Measurements from ENCODE around the gene OGFOD3. TPM values are rescaled to one million over a fixed set of nuclear protein-coding genes. Genes with fewer than 3 reads are reported as not detected.
A peak's percentile ranks its signal among the peaks of the same experiment; 100 is the strongest.
"Not testable (repeated sequence)": the region's sequence is repeated elsewhere in the genome, so short reads cannot be mapped to it uniquely, and the experiment has no call there.

OGFOD3 gene
- total RNA-seq, 1 experiment from 2014 or later: 29.3 TPM

DNA sequence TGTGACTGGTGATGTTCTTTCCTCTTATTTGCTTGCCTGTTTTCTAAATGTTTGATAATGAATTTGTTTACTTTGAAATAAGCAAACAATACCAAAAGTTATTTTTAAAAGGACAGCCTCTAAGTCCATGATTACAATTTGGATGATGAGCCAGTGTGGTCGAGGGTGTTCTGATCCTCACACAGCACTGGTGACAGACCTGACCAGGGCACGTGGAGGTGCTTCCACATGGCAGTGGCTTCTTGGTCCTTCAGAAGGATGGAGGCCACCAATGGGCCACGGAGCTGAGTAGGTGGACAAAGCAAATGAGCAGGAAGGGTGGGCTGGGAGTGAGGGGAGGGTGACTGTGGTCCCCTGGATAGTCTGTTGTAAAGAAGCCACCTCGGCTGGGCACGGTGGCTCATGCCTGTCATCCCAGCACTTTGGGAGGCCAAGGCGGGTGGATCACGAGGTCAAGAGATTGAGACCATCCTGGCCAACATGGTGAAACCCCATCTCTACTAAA lies 63.5 kb downstream of the OGFOD3 start:
- no peak for DNase-seq (ENCODE audit: low read depth, low spot score)
- in situ Hi-C loops (cut with HindIII; ENCODE audit: low pct_unique_long_range_greater_than_20kb, low sequenced_read_pairs): no loop called here

GRCh38 chr17:82353484-82353883 lies 64.9 kb downstream of the OGFOD3 start:
- no peak for DNase-seq (ENCODE audit: low read depth, low spot score)
- in situ Hi-C loops (cut with HindIII; ENCODE audit: low pct_unique_long_range_greater_than_20kb, low sequenced_read_pairs): no loop called here

GRCh38 chr17:82351713-82352488 lies 66.5 kb downstream of the OGFOD3 start:
- in situ Hi-C loops (cut with HindIII; ENCODE audit: low pct_unique_long_range_greater_than_20kb, low sequenced_read_pairs): no loop called here

GRCh38 chr17:82351254-82351712 lies 67.1 kb downstream of the OGFOD3 start:
- no peak for DNase-seq (ENCODE audit: low read depth, low spot score)
- in situ Hi-C loops (cut with HindIII; ENCODE audit: low pct_unique_long_range_greater_than_20kb, low sequenced_read_pairs): no loop called here

More at GRCh38 chr17:82351713-82352488, 66.5 kb downstream of the OGFOD3 start:
- peak; percentile 92 for DNase-seq (ENCODE audit: low read depth, low spot score)

- DNase-seq (ENCODE audit: low read depth, low spot score): peak; percentile 52
- in situ Hi-C loops (cut with HindIII; ENCODE audit: low pct_unique_long_range_greater_than_20kb, low sequenced_read_pairs): no loop called here
Measured at GRCh38 chr17:82350182-82351030, 68.0 kb downstream of the OGFOD3 start.

- in situ Hi-C loops (cut with HindIII; ENCODE audit: low pct_unique_long_range_greater_than_20kb, low sequenced_read_pairs): no loop called here
Measured at GRCh38 chr17:82349287-82349701, 69.1 kb downstream of the OGFOD3 start.

DNA sequence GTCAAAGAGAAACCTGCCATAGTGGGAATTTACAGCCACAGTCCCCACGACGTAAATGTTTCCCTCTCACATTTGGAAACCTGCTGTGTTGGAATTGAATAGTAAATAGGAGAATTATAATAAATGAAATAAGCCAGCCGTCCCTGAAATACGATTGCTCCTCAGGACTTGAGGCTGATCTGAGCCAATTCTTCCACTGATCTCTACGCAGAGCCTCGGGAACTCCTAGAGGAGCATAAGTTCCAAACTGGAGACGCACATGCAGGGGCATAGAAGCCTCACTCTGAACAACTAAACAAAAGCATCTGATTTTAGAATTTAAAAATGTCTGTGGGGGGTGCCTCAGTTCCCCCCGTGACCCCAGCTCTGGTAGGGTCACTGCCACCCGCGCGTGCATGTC lies 69.5 kb downstream of the OGFOD3 start:
- in situ Hi-C loops (cut with HindIII; ENCODE audit: low pct_unique_long_range_greater_than_20kb, low sequenced_read_pairs): no loop called here
- DNase-seq (ENCODE audit: low read depth, low spot score): no peak

More at GRCh38 chr17:82349287-82349701, 69.1 kb downstream of the OGFOD3 start:
- DNase-seq (ENCODE audit: low read depth, low spot score): no peak

- in situ Hi-C loops (cut with HindIII; ENCODE audit: low pct_unique_long_range_greater_than_20kb, low sequenced_read_pairs): no loop called here
- no peak for DNase-seq (ENCODE audit: low read depth, low spot score)
Measured at GRCh38 chr17:82348434-82348833, 70.0 kb downstream of the OGFOD3 start.

- DNase-seq (ENCODE audit: low read depth, low spot score); in situ Hi-C loops (cut with HindIII; ENCODE audit: low pct_unique_long_range_greater_than_20kb, low sequenced_read_pairs): not testable (repeated sequence)
Measured at GRCh38 chr17:82347994-82348393, 70.4 kb downstream of the OGFOD3 start.

GRCh38 chr17:82346342-82347300 lies 71.8 kb downstream of the OGFOD3 start:
- no peak for DNase-seq (ENCODE audit: low read depth, low spot score)
- in situ Hi-C loops (cut with HindIII; ENCODE audit: low pct_unique_long_range_greater_than_20kb, low sequenced_read_pairs): no loop called here

- in situ Hi-C loops (cut with HindIII; ENCODE audit: low pct_unique_long_range_greater_than_20kb, low sequenced_read_pairs): no loop called here
- DNase-seq (ENCODE audit: low read depth, low spot score): no peak
Measured at GRCh38 chr17:82345151-82345976, 73.0 kb downstream of the OGFOD3 start.

GRCh38 chr17:82344175-82344907 lies 74.0 kb downstream of the OGFOD3 start:
- in situ Hi-C loops (cut with HindIII; ENCODE audit: low pct_unique_long_range_greater_than_20kb, low sequenced_read_pairs): no loop called here
- DNase-seq (ENCODE audit: low read depth, low spot score): no peak

DNA sequence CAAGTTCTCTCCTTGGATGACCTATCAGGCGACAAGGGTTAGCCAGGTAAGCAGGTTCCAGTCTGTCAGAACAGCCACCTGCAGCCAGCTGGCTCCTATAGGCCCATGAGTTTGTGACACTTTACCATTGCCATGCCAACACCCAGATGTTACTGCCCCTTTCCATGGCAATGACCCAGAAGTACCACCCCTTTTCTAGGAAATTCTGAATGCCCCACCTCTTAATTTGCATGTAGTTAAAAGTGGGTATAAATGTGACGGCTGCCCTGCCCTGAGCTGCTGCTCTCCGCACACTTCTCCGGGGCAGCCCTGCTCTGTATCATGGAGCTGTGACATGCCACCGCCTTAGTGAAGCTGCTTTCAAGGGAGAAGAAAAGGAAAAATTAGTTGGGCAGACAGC lies 74.8 kb downstream of the OGFOD3 start:
- in situ Hi-C loops (cut with HindIII; ENCODE audit: low pct_unique_long_range_greater_than_20kb, low sequenced_read_pairs): no loop called here
- no peak for DNase-seq (ENCODE audit: low read depth, low spot score)

GRCh38 chr17:82342361-82343079 lies 75.9 kb downstream of the OGFOD3 start:
- DNase-seq (ENCODE audit: low read depth, low spot score): no peak
- in situ Hi-C loops (cut with HindIII; ENCODE audit: low pct_unique_long_range_greater_than_20kb, low sequenced_read_pairs): no loop called here
